ENCODE results near the gene CNGB1.

Gene CNGB1

GRCh38 chr16:57906382-57907316 is 64.3 kb downstream of the CNGB1 start:
- peak; percentile 40 for TF ChIP-seq CTCF (IDR thresholded peaks at IDR 0.05; ENCODE audit: control extremely low read depth, extremely low read depth, low read depth, missing control alignments)
- POLR2A ChIA-PET: interaction anchor here (0.6 kb wide), 1 partner anchor 1420 kb away, joined by 4 read pairs; no protein-coding TSS in a partner anchor
- DNase-seq (ENCODE audit: extremely low spot score): no peak
- CTCF ChIA-PET: interaction anchor here (0.9 to 2.6 kb wide), 7 partner anchors 15 to 137 kb away, joined by 3 to 8 read pairs (median 3); partner anchors contain the start of gene ZNF319

GRCh38 chr16:57904101-57904500 is 66.8 kb downstream of the CNGB1 start:
- CTCF ChIA-PET: no interaction called here
- DNase-seq (ENCODE audit: extremely low spot score): no peak
- POLR2A ChIA-PET: no interaction called here
- no peak for TF ChIP-seq CTCF (IDR thresholded peaks at IDR 0.05; ENCODE audit: control extremely low read depth, extremely low read depth, low read depth, missing control alignments)

GRCh38 chr16:57903656-57904055 is 67.3 kb downstream of the CNGB1 start:
- TF ChIP-seq CTCF (IDR thresholded peaks at IDR 0.05; ENCODE audit: control extremely low read depth, extremely low read depth, low read depth, missing control alignments): no peak
- DNase-seq (ENCODE audit: extremely low spot score): no peak
- CTCF ChIA-PET: no interaction called here
- POLR2A ChIA-PET: no interaction called here

GRCh38 chr16:57901480-57902069 is 69.4 kb downstream of the CNGB1 start:
- POLR2A ChIA-PET: no interaction called here
- CTCF ChIA-PET: interaction anchor here (1.5 to 6.1 kb wide), 4 partner anchors 12 to 130 kb away, joined by 4 to 47 read pairs (median 11); partner anchors contain the start of gene USB1
- DNase-seq (ENCODE audit: extremely low spot score): no peak
- no peak for TF ChIP-seq CTCF (IDR thresholded peaks at IDR 0.05; ENCODE audit: control extremely low read depth, extremely low read depth, low read depth, missing control alignments)

GRCh38 chr16:57900796-57901479 is 70.0 kb downstream of the CNGB1 start:
- no peak for TF ChIP-seq CTCF (IDR thresholded peaks at IDR 0.05; ENCODE audit: control extremely low read depth, extremely low read depth, low read depth, missing control alignments)
- ChIA-PET CTCF (interaction anchor here (0.9 to 6.1 kb wide), 7 partner anchors 12 to 221 kb away, joined by 3 to 47 read pairs (median 4); partner anchors contain the start of gene USB1), POLR2A (no interaction called here)
- DNase-seq (ENCODE audit: extremely low spot score): no peak

All from GM10248 (cell line).